HG03097 (cell line): ENCODE measurements around the gene TCF4.
A peak's percentile ranks its signal among the peaks of the same experiment; 100 is the strongest.

Experiments
- ATAC-seq: cut with Tn5 transposase; IDR thresholded peaks from one replicate; pipeline ENCODE4 v1.9.1; 2021; ENCODE audit not compliant: unreplicated experiment, low FRiP score

Gene TCF4

GRCh38 chr18:55361492-55362250, 226.3 kb downstream of the TCF4 start:
- no peak for ATAC-seq

DNA sequence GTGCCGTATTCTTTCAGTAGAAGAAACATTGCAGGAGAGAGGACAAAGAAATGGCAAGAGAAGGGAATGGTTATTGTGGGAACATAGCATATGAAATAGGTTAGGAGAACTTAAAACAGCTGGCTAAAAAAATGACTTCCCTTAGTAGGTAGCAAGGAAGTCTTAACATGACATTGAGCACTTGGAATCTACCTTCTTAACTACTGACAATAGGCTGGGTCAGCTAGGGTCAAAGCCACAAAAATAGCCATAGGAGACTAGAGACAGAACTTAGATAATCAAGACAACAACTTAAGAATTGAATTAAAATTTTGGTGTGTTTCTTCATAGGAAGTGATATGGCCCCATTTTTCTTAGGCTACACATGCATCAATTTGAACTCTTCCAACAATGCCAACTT, 227.9 kb downstream of the TCF4 start:
- no peak for ATAC-seq

GRCh38 chr18:55356815-55357214, 231.2 kb downstream of the TCF4 start:
- no peak for ATAC-seq

- no peak for ATAC-seq
Measured at GRCh38 chr18:55355223-55355622, 232.8 kb downstream of the TCF4 start.

DNA sequence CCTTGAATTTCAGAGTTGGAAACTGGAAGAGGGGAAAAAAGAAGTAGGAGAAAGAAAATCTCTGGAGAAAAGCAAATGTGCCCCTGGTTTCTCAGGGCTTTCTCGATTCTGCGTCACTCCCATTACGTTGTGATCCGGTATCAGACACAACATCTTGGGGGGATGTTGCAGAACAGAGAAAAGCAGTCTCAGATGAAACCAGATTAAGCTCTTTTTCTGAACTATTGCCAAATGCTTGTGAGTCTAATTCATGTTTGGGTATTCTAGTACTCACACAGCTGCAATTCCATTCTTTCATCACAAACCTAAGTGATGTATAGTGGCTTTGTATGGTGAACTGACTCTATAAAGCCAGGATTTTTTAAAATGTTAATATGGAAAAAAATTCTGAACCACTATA, 233.2 kb downstream of the TCF4 start:
- ATAC-seq, result no peak

DNA sequence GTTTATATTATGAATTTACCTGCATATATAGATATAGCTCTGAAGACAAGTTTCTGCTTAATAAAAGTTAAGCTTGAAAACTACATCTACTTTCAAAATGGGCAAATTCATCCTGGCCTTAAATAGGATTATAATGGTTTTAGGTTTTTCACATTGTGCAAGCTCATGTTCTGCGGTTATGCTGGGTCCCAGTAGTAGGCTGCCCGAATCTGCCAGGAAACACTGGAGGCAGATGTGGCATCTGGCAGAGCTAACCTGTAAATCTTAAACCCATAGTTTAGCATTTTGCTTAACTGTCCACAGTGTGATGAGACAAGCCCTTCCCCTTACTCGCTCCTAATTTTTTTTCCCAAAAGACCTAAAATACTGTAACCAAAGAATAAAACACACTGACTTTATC, 234.2 kb downstream of the TCF4 start:
- ATAC-seq, result no peak

- ATAC-seq, result no peak
Measured at GRCh38 chr18:55353391-55353790, 234.6 kb downstream of the TCF4 start.

- peak; percentile 39 for ATAC-seq
Measured at GRCh38 chr18:55351980-55352714, 235.8 kb downstream of the TCF4 start.

GRCh38 chr18:55351241-55351691, 236.7 kb downstream of the TCF4 start:
- ATAC-seq, result no peak

DNA sequence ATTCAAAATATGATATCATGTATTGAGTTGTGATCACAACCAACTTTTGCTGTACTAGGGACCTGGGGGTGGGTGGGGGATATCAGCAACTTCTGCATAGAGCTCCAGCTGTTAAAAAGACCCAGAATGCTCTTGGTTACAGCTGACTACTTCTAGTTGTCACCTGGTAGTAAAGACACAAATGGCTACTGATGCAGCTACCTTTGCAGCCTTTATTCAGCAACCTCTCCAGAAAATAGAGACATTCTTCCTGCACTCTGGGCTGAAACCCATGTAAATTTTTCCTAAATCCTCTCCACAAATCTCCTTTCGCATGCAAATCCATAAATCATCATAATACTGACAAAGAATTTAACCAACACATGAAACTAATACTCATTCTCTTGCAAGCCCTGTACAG, 238.3 kb downstream of the TCF4 start:
- ATAC-seq, result no peak

GRCh38 chr18:55346961-55347740, 240.8 kb downstream of the TCF4 start:
- no peak for ATAC-seq

- no peak for ATAC-seq
Measured at GRCh38 chr18:55346387-55346786, 241.6 kb downstream of the TCF4 start.

- ATAC-seq, result no peak
Measured at GRCh38 chr18:55345103-55345950, 242.7 kb downstream of the TCF4 start.

DNA sequence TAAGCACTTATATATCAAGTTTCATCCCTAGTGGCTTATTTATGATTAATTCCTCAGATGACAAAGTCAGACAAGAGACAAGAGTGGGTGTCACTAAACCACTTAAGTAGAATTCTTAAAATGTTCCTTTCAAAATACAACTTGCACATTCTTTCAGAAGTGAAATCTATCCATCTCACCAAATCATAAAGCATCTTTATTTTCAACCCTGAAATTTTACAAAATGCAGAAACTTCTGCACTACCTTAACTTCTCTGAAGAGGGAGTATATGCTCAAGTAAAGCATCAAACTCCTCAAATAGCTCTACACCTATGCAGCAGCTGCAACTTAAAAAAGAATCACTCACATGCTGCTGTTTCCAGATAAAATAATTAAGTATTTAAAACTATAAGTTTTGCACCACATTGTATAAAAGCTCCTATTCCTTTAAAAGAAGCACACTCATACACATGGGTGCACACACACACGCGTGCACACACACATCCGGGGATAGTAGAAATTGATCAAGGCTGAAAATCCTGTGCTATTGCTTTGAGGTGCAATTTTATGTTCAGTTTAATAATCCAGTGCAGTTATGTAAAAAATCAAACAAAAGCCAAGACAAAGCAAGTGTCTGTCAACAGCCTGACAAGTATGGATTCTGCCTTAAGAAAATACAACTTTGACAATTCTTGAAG, 244.5 kb downstream of the TCF4 start:
- no peak for ATAC-seq

- ATAC-seq, result no peak
Measured at GRCh38 chr18:55340998-55341397, 247.0 kb downstream of the TCF4 start.

DNA sequence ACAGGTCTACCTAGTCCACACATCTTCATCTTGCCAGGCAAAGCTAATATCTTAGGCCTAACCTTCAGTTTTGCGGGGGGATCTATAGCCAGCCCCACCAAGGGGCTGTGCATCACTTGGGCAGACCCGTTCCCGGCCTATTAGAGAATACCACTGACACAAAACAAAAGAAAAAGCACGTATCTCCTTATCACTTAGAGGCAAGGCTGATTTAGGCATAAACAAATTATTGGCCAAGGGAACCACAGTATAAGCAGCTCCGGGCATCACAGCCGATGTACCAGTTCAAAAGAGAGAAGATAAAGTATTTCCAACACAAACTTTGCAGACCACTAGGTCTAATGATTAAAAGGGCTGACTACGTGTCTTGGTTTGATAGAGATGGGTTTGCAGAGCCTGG, 248.0 kb downstream of the TCF4 start:
- ATAC-seq, result no peak

- ATAC-seq, result no peak
Measured at GRCh38 chr18:55338978-55339650, 248.9 kb downstream of the TCF4 start.

DNA sequence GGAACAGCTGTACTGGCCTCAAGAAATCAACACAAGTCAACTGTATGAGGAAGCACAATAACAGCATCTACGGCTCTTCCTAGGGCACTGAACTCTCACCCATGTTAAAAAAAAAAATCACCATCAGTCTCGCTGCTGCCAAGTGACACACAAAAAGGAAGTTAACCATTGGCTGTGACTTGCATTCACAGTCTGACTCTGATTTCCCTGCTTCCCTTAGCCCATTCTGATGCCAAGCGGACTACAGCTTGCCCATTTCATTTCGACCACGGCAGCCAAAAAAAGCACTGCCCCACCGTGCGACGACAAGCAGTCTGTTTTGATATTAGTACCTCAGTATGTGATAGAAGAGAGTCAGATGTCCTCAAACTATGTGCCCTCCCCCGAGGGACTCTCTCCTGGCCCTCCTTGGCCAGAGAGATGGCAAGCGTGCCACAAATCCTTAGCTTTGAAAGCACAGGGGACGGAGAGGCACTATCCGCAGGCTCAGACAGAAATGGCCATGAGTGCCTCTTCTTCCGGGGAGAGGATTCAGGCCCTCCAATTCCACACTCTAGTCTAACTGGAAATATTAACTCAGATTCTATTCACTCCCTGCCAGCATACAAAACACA, 250.0 kb downstream of the TCF4 start:
- no peak for ATAC-seq

DNA sequence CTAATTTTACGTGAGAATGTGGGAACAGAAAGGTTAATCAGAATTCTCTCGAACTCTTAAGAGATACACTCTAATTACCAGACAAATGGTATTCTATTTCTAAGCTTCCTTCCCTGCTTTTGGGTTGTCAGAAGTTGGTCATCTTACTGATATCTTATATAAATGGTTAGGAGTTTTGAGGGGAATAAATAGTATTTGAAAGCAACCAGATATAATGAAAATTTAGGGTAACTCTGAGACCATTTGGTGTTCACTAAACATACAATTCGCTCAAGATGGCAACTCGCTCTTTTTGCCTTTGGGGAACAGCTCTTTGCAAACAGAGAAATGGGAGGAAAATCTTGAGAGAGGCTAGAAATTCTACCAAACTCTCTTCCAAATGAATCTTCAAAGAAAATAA, 250.9 kb downstream of the TCF4 start:
- ATAC-seq, result no peak
